Vagina (tissue), 2 donors: Measurements from ENCODE around the gene TNS3. TPM values are rescaled to one million over a fixed set of nuclear protein-coding genes. Genes with fewer than 3 reads are reported as not detected.

Experiments
- DNase-seq, 2 donors: peaks; one replicate each; pipeline ENCODE4 v3.0.0-alpha.2; 2017; ENCODE audit errors: extremely low spot score in 2 of 2
- H3K27ac ChIP-seq: fragments of 200-600 bp; sonication (generic); one replicate; pipeline ENCODE4 v1.5.1; 2019
- H3K27me3 ChIP-seq: fragments of 200-600 bp; sonication (generic); one replicate; pipeline ENCODE4 v1.5.1; 2019
- H3K36me3 ChIP-seq, 2 donors: fragments of 200-600 bp; sonication (generic); one replicate each; pipeline ENCODE4 v1.5.1; 2017 to 2019
- H3K4me1 ChIP-seq: fragments of 200-600 bp; sonication (generic); one replicate; pipeline ENCODE4 v1.5.1; 2019
- H3K4me3 ChIP-seq, 2 donors: fragments of 200-600 bp; sonication (generic); 1 replicate in 1 of 2; 2 replicates in 1 of 2; pipeline ENCODE4 v1.5.1; 2016 to 2019
- H3K9me3 ChIP-seq: fragments of 200-600 bp; sonication (generic); one replicate; pipeline ENCODE4 v1.5.1; 2019
- CTCF ChIP-seq, 3 experiments: fragments of 450-650 bp in 2 of 3; fragments of 200-600 bp in 1 of 3; sonication (generic) in 1 of 3; IDR thresholded peaks; one replicate each; pipeline ENCODE4 v1.5.1; 2017 to 2019; ENCODE audit warnings: antibody characterized with exemption in 3 of 3, mild to moderate bottlenecking in 2 of 3, moderate library complexity in 2 of 3
- POLR2A ChIP-seq, 2 donors: fragments of 450-650 bp; IDR thresholded peaks; one replicate each; pipeline ENCODE4 v1.6.1; 2017; ENCODE audit warnings: antibody characterized with exemption in 2 of 2, mild to moderate bottlenecking in 2 of 2, moderate library complexity in 2 of 2
- POLR2AphosphoS5 ChIP-seq, 2 donors: sonication (generic); formaldehyde crosslinking; IDR thresholded peaks; one replicate each; pipeline ENCODE4 v1.9.0; 2017; ENCODE audit warnings: antibody characterized with exemption in 2 of 2, mild to moderate bottlenecking in 2 of 2, low read depth in 1 of 2; ENCODE audit not compliant: insufficient read depth in 1 of 2
- intact Hi-C: fragments of 100-400 bp; cut with DNase I; formaldehyde crosslinking; loops from one replicate; pipeline ENCODE4 v1.15.1; 2023
- total RNA-seq: library from RNA; depleted of rRNA; stranded (reverse); fragments of >200 nt; gene quantifications from one replicate; pipeline ENCODE4 v1.2.3, GENCODE V29; 2016

Gene TNS3
- total RNA-seq, 1 donor from 2014 or later = 36.8 TPM

- Histone ChIP-seq H3K4me3 (no peak overlapping the region), H3K27ac (no peak overlapping the region), H3K9me3 (no peaks in the 10 kb centered on the region), H3K27me3 (no peaks in the 10 kb centered on the region), H3K4me1 (peaks cover 7% of the 10 kb centered on the region), H3K36me3 (peaks cover 0 to 3% of the 10 kb centered on the region in 2 donors)
- intact Hi-C loops = no loop called here
- no peak for DNase-seq
- TF ChIP-seq POLR2A (IDR thresholded peaks at IDR 0.05) = no peak
- TF ChIP-seq POLR2AphosphoS5 (IDR thresholded peaks at IDR 0.05; ENCODE audit: insufficient read depth in 1 of 2, low read depth in 1 of 2) = no peak
- TF ChIP-seq CTCF (IDR thresholded peaks at IDR 0.05) = no peak
Measured at GRCh38 chr7:47313564-47313963, 268.3 kb downstream of the TNS3 start.

GRCh38 chr7:47311891-47312290, 270.0 kb downstream of the TNS3 start:
- intact Hi-C loops = no loop called here
- Histone ChIP-seq H3K36me3 (peaks cover 0 to 3% of the 10 kb centered on the region in 2 donors), H3K27me3 (no peaks in the 10 kb centered on the region), H3K4me3 (no peak overlapping the region), H3K27ac (no peak overlapping the region), H3K4me1 (peaks cover 7% of the 10 kb centered on the region), H3K9me3 (no peaks in the 10 kb centered on the region)
- TF ChIP-seq POLR2A (IDR thresholded peaks at IDR 0.05) = no peak
- no peak for TF ChIP-seq POLR2AphosphoS5 (IDR thresholded peaks at IDR 0.05; ENCODE audit: insufficient read depth in 1 of 2, low read depth in 1 of 2)
- TF ChIP-seq CTCF (IDR thresholded peaks at IDR 0.05) = no peak
- no peak for DNase-seq

- H3K9me3 ChIP-seq = no peaks in the 10 kb centered on the region
- no peak for DNase-seq
- TF ChIP-seq POLR2A (IDR thresholded peaks at IDR 0.05) = no peak
- no peak for TF ChIP-seq POLR2AphosphoS5 (IDR thresholded peaks at IDR 0.05; ENCODE audit: insufficient read depth in 1 of 2, low read depth in 1 of 2)
- no peak for TF ChIP-seq CTCF (IDR thresholded peaks at IDR 0.05)
Measured at GRCh38 chr7:47310020-47310419, 271.9 kb downstream of the TNS3 start.

GRCh38 chr7:47308808-47309207, 273.1 kb downstream of the TNS3 start:
- Histone ChIP-seq H3K36me3 (peaks cover 0 to 3% of the 10 kb centered on the region in 2 donors), H3K27ac (no peak overlapping the region), H3K27me3 (no peaks in the 10 kb centered on the region), H3K4me1 (no peaks in the 10 kb centered on the region), H3K4me3 (no peak overlapping the region), H3K9me3 (no peaks in the 10 kb centered on the region)
- intact Hi-C loops = no loop called here
- DNase-seq = no peak
- TF ChIP-seq CTCF (IDR thresholded peaks at IDR 0.05) (no peak), POLR2A (IDR thresholded peaks at IDR 0.05) (no peak), POLR2AphosphoS5 (IDR thresholded peaks at IDR 0.05; ENCODE audit: insufficient read depth in 1 of 2, low read depth in 1 of 2) (no peak)

More at GRCh38 chr7:47310020-47310419, 271.9 kb downstream of the TNS3 start:
- peaks cover 0 to 3% of the 10 kb centered on the region in 2 donors for H3K36me3 ChIP-seq
- no peaks in the 10 kb centered on the region for H3K27me3 ChIP-seq
- intact Hi-C loops = no loop called here
- H3K4me1 ChIP-seq = peaks cover 6% of the 10 kb centered on the region
- H3K4me3 ChIP-seq = no peak overlapping the region
- no peak overlapping the region for H3K27ac ChIP-seq

- H3K27ac ChIP-seq = no peak overlapping the region
- DNase-seq = no peak
- H3K27me3 ChIP-seq = no peaks in the 10 kb centered on the region
- TF ChIP-seq POLR2A (IDR thresholded peaks at IDR 0.05) (no peak), POLR2AphosphoS5 (IDR thresholded peaks at IDR 0.05; ENCODE audit: insufficient read depth in 1 of 2, low read depth in 1 of 2) (no peak), CTCF (IDR thresholded peaks at IDR 0.05) (no peak)
- no peak overlapping the region for H3K4me3 ChIP-seq
- intact Hi-C loops = no loop called here
- no peaks in the 10 kb centered on the region for H3K9me3 ChIP-seq
- H3K4me1 ChIP-seq = no peaks in the 10 kb centered on the region
- peaks cover 0 to 10% of the 10 kb centered on the region in 2 donors for H3K36me3 ChIP-seq
Measured at GRCh38 chr7:47307311-47307710, 274.6 kb downstream of the TNS3 start.
